DOHH2 (cell line): Measurements from ENCODE around the gene ASXL1.

Source experiments
- H3F3A ChIP-seq: fragments of 200-600 bp; sonication (generic), shearing (Covaris generic); 2 replicates; pipeline ENCODE4 v1.6.0; 2016; ENCODE audit warnings: antibody characterized with exemption, mild to moderate bottlenecking; ENCODE audit not compliant: control insufficient read depth, insufficient read depth
- H3K27ac ChIP-seq: fragments of 200-600 bp; sonication (generic); 2 replicates; pipeline ENCODE4 v1.5.1; 2014; ENCODE audit warnings: low read depth, mild to moderate bottlenecking, low read length, moderate library complexity
- H3K27me3 ChIP-seq: fragments of 200-600 bp; sonication (generic); 2 replicates; pipeline ENCODE4 v1.6.1; 2014; ENCODE audit warnings: mild to moderate bottlenecking, low read length, mixed read lengths; ENCODE audit not compliant: control insufficient read depth
- H3K36me3 ChIP-seq: fragments of 200-600 bp; sonication (generic); 2 replicates; pipeline ENCODE4 v1.6.1; 2014; ENCODE audit warnings: mild to moderate bottlenecking, low read length, moderate library complexity, mixed read lengths; ENCODE audit not compliant: control insufficient read depth
- H3K4me1 ChIP-seq: fragments of 200-600 bp; sonication (generic); 2 replicates; pipeline ENCODE4 v1.6.1; 2014; ENCODE audit warnings: mild to moderate bottlenecking, low read length, mixed read lengths; ENCODE audit not compliant: control insufficient read depth
- H3K4me2 ChIP-seq: fragments of 200-600 bp; sonication (generic); 2 replicates; pipeline ENCODE4 v1.6.0; 2014; ENCODE audit warnings: mild to moderate bottlenecking, low read length, moderate library complexity
- H3K4me3 ChIP-seq: fragments of 200-600 bp; sonication (generic); 2 replicates; pipeline ENCODE4 v1.5.1; 2014; ENCODE audit warnings: mild to moderate bottlenecking, low read length, mixed read lengths
- H3K79me2 ChIP-seq: fragments of 200-600 bp; sonication (generic); 2 replicates; pipeline ENCODE4 v1.6.1; 2014; ENCODE audit warnings: mild to moderate bottlenecking, low read length, mixed read lengths; ENCODE audit not compliant: control insufficient read depth
- H3K9me2 ChIP-seq: fragments of 200-600 bp; sonication (generic); replicated peaks from 2 replicates; pipeline ENCODE4 v1.6.1; 2014; ENCODE audit warnings: mild to moderate bottlenecking, low read length, mixed read lengths; ENCODE audit not compliant: control insufficient read depth
- H3K9me3 ChIP-seq: fragments of 200-600 bp; sonication (generic); 2 replicates; pipeline ENCODE4 v1.6.1; 2014; ENCODE audit warnings: antibody characterized with exemption, low read length, mixed read lengths; ENCODE audit not compliant: control insufficient read depth, insufficient read depth
- H4K20me1 ChIP-seq: fragments of 200-600 bp; sonication (generic); 2 replicates; pipeline ENCODE4 v1.6.0; 2014; ENCODE audit warnings: low read depth, mild to moderate bottlenecking, antibody characterized with exemption, low read length, moderate library complexity; ENCODE audit not compliant: control insufficient read depth, insufficient read depth
- EZH2phosphoT487 ChIP-seq: fragments of 200-600 bp; sonication (generic); IDR thresholded peaks from 2 replicates; pipeline ENCODE4 v1.6.1; 2017; ENCODE audit warnings: borderline replicate concordance, mild to moderate bottlenecking, antibody characterized with exemption, low read length, moderate library complexity, mixed read lengths
- TF ChIP-seq, protein P1 (sequence below): fragments of 200-600 bp; sonication (generic); IDR thresholded peaks from one replicate; pipeline ENCODE4 v1.5.1; 2014; ENCODE audit warnings: antibody characterized with exemption, mild to moderate bottlenecking, low read depth, low read length; ENCODE audit not compliant: poor library complexity, severe bottlenecking

ASXL1 gene

DNA sequence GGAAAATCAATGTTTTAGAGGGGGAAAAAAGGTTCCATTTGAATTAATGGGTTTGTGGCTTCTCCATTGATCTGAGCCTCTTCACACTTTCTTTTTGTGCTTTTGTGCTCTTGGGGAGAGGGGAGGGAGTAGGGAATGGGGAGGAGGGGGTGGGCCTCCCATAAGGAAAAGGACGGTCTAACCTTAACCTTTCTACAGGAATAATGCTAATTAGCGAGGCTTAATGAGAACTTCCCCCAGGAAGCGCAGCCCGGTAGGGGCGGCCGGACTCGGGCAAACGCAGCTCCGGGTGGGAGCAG is 124.0 kb downstream of the ASXL1 start:
- peaks cover 8% of the 10 kb centered on the region for H3K27me3 ChIP-seq
- no peaks in the 10 kb centered on the region for H3K9me2 ChIP-seq
- H3F3A ChIP-seq, result peaks cover 7% of the 10 kb centered on the region
- H3K4me2 ChIP-seq, result peak overlapping the region; percentile 60; the same call in 1 of the 2 replicates
- no peak overlapping the region for H3K27ac ChIP-seq
- H3K4me3 ChIP-seq, result no peak overlapping the region
- H3K36me3 ChIP-seq, result no peaks in the 10 kb centered on the region
- H4K20me1 ChIP-seq, result no peaks in the 10 kb centered on the region; the same call in 1 of the 2 replicates
- peaks cover 23% of the 10 kb centered on the region for H3K4me1 ChIP-seq
- TF ChIP-seq EZH2phosphoT487, result no peak
- TF ChIP-seq, protein P1, sequence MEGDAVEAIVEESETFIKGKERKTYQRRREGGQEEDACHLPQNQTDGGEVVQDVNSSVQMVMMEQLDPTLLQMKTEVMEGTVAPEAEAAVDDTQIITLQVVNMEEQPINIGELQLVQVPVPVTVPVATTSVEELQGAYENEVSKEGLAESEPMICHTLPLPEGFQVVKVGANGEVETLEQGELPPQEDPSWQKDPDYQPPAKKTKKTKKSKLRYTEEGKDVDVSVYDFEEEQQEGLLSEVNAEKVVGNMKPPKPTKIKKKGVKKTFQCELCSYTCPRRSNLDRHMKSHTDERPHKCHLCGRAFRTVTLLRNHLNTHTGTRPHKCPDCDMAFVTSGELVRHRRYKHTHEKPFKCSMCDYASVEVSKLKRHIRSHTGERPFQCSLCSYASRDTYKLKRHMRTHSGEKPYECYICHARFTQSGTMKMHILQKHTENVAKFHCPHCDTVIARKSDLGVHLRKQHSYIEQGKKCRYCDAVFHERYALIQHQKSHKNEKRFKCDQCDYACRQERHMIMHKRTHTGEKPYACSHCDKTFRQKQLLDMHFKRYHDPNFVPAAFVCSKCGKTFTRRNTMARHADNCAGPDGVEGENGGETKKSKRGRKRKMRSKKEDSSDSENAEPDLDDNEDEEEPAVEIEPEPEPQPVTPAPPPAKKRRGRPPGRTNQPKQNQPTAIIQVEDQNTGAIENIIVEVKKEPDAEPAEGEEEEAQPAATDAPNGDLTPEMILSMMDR, result no peak
- H3K9me3 ChIP-seq, result no peaks in the 10 kb centered on the region
- H3K79me2 ChIP-seq, result no peaks in the 10 kb centered on the region

DNA sequence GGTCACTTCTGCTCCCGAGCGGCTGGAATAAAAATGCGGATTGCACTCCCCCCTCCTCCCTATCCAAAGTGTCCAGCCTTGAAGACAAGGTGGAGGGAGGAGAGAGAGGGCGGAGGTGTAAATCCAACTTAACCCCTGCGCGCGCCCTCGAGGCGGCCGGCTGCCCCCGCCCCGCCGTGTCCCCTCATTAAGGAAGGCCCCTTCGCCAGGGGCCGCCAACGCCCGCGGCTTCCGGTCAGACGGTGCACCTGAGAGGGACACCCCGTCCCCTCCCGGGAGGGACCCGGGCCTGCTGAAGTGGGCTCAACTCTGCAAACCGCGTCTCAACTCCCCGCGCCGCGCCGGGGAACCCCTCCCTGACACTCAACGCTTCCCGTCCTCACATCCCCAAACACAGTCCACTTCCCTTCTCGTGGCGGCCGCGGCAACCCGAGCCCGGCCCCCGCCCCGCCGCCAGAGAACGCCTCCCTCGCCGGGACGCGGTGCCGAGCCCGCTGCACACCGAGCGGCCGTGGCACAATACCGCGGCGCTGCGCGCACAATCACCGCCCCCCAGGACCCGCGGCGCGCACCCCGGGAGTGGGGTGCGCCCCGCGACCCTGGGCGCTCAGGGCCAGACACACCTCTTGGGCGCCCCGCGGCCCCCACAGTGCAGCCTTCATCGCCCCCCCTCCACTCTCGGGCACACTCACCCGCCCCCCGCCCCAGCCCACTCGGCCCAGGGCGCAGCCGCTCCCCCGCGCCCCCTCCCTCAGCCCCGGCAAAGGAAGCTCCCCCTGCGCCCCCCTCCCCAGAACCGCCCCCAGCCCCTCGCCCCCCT is 124.5 kb downstream of the ASXL1 start:
- no peaks in the 10 kb centered on the region for H3K9me3 ChIP-seq
- H4K20me1 ChIP-seq, result no peaks in the 10 kb centered on the region; the same call in 1 of the 2 replicates
- no peaks in the 10 kb centered on the region for H3K79me2 ChIP-seq
- H3K4me2 ChIP-seq, result peak overlapping the region; percentile 60
- H3K9me2 ChIP-seq, result no peaks in the 10 kb centered on the region
- no peak for TF ChIP-seq EZH2phosphoT487
- TF ChIP-seq, protein P1, result no peak
- H3K36me3 ChIP-seq, result no peaks in the 10 kb centered on the region
- H3K4me3 ChIP-seq, result peak overlapping the region; percentile 57
- peaks cover 23% of the 10 kb centered on the region for H3K4me1 ChIP-seq
- H3K27ac ChIP-seq, result no peak overlapping the region
- peaks cover 8% of the 10 kb centered on the region for H3K27me3 ChIP-seq
- peaks cover 7% of the 10 kb centered on the region for H3F3A ChIP-seq

DNA sequence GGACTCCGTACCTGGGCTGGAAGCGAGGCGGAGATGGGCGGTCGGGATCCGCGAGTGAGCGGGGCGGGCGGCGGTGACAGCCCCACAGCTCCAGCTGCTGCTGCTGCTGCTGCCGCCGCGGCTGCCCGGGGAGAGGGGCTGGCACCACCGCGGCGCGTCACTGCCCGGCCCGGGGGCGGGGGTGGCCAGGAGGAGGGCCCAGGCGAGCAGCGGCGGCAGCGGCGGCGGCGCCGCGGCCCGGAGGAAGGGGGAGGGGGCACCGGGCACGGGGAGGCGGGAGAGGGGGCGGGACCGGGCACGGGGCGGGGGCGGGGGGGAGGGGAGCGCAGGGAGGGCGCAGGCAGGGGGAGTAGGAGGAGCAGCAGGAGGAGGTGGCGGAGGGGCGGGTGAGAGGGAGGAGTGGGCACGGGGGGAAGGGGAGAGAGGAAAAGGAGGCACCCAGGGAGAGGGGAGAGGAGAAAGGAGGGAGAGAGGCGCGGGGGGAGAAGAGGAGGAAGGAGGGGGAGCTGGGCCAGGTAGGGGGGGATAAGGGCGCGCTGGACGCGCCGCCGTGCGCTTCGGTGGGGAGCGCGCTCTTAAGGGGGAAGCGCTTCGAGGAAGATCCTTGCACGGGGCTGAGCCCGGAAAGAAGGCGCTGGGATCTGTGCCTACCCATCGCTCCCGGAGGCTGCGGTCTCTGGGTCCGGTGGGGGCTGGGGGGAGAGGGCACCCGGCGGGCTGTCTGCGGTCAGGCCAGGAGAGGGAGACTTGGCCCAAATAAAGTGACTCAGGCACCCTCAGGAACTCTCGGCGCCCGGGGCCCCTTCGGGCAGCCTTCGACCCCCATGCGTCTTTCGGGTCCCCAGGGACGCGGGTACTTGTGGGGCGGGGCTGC is 125.5 kb downstream of the ASXL1 start:
- Histone ChIP-seq H3K36me3 (no peaks in the 10 kb centered on the region), H3K4me2 (peak overlapping the region; percentile 99), H3K9me2 (no peaks in the 10 kb centered on the region), H3K4me1 (peaks cover 23% of the 10 kb centered on the region), H3F3A (peaks cover 7% of the 10 kb centered on the region), H3K27ac (no peak overlapping the region), H3K4me3 (peak overlapping the region; percentile 83), H4K20me1 (no peaks in the 10 kb centered on the region; the same call in 1 of the 2 replicates), H3K9me3 (no peaks in the 10 kb centered on the region), H3K27me3 (peaks cover 8% of the 10 kb centered on the region), H3K79me2 (no peaks in the 10 kb centered on the region)
- TF ChIP-seq EZH2phosphoT487, result no peak
- TF ChIP-seq, protein P1, result no peak
